GM19238 (cell line): ENCODE measurements around the gene SLC15A5.

Experiments
- DNase-seq: peaks from one replicate; pipeline ENCODE4 v3.0.0; 2011; ENCODE audit warnings: low spot score; ENCODE audit not compliant: insufficient read length

The SLC15A5 gene

DNA sequence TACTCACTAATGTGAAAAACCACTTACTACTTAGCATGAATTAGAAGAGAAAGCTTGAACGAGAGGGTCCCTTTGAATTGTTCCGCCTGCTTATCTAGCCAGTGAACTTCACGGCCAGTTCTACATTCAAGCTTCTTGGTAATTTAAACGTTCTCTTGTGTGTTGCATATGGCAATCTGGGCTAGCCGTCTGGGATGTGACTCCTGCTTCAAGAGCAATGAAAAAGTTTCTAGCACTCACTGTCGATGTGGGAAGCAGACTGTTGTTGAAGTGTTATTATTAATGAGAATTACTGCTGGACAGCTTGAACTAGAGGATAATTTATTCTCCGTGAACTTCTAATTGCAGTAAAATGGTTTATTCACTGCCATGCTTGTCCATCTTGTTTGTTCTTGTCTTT, 93.9 kb downstream of the SLC15A5 start:
- DNase-seq, result no peak

DNA sequence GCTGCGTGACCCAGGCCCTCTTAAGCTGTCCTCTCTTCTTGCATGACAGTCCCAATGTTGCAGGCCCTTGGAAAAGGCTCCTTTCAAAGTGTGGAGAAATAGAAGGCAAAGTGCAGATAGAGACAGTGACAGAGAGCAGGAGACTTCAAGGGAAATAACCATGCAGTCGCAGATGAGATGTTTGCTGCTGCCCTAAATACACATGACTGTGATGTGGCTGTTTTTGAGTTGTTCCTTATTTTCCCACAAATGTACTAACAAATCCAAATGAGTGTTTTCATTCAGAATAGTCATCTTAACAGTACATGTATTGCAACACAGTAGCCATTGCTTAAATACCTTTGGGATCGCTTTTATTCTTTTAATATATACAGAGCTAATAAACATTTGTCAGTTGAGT, 101.6 kb downstream of the SLC15A5 start:
- DNase-seq, result no peak

DNA sequence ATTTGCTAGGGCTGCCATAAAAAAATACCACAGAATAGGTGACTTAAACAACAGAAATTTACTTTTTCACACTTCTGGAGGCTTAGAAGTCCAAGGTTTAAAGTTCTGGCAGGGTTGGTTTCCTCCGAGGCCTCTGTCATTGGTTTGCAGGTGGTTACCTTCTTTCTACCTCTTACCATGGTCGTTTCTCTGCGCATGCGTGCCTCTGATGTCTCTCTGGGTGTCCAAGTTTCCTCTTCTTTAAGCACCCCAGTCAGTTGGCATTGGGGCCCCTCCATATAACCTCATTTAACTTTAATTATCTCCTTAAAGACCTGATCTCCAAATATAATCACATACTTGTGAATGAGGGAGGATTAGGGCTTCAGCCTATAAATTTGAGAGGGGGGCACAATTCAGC, 103.2 kb downstream of the SLC15A5 start:
- DNase-seq, result no peak

DNA sequence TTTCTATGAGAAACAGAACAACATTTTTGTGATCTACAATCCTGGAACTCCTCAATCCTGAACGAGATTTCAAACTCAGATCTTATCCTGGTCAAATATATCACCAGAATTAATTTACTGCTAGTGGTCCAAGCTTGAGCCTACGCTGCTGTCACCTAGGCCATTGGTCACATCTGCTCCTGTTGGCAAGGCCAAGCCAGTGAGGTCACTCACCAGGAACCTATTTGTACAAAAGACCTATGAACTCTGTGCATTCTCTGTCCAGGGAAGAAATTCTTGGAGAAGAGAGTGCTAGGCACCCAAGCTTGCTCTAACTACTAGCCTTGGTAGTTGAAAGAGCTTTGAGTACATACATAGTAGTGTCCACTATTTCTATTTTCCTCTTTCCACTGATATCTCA, 106.1 kb downstream of the SLC15A5 start:
- no peak for DNase-seq

DNA sequence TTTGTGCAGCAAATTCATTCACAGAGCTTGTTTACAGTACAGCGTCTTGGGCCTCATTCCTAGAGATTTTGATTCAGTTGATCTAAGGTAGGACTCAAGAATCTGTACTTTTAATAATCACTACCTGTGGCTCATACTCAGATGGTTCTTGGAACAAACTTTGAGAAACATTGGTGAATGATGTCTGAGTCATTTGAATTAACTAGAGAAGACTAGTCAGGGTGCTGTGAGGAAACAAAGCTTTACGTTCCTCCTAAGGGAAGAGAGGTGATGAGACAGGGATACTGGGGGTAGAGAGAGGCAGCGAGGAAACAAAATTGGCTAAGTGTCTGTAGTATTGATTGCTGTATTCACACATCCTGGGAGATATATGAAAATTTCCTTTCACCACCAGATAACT, 109.4 kb downstream of the SLC15A5 start:
- DNase-seq, result no peak

DNA sequence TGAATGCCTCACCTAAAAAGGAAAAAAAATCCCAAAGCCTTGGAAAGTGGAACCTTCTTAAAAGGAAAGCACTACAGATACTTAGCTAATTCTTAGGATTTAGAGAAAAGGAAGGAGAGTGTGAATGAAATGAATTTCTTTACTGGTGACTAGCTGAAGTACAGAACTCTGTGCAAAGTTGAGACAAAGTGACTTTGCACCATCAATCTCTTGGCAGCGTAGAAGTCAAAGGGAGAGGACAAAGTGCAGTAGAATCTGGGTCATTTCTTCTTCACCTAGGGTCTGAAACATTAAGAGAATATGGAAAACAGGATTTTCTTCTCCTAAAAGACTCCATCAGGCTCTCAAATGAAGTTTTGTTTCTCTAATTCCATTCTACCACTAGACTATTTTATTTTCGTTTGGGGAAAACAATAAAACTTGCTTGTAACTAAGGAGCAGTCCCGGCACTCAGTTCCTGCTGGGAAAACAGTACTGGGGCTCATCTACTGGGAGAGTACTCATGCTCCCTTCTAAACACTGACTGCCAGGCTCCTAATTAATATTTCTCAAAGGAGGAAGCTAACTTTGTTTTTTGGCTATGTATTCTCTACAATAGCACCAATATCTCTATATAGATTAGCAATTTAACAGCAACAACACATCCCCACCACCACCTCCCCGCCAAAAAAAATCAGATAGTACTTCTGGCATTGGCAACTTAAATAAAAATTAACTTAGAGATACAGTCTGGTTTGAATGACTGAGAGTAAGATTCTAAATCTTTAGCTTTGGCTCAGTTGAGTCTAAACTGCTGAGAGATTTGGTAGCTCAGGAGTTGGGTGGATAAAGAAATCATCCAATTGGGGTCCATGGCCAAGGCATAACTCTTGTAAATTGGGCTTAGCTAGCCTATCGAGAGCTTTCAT, 110.7 kb downstream of the SLC15A5 start:
- no peak for DNase-seq

DNA sequence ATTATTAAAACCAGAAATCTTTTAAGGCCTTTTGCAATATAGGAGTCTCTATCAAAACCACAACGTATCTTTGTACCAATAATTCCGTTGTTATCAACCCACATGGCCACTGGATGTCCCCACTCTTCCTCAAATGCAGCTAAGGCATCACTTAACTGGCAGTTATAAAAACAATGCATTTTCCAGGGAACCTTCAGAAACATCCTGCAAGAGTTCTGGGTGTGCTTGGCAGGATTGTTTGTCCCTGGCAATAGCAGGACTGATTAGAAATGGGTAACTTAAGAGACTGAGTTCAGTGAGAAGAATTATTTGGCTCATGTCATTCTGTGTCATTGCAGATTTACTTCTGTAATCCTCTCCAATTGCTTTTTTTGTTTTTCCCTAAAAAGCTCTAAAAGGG, 112.0 kb downstream of the SLC15A5 start:
- DNase-seq, result no peak

DNA sequence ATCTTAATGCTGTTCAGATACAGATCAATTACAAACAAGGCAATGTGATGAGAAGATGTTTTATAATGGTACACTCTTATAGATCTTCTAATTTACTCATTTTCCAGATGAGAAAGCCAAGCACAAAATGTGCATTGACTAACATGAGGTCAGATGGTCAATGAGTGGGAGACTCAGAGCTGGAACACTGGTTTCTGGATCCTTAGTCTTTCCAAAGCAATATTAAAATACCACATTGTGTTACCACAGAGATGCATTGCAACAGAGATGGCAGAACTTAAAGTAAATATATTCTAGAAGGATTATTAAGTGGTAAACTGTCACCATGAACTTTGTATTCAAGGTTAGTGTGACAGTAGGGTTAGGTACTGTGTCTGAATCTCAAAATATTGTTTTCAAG, 113.6 kb downstream of the SLC15A5 start:
- DNase-seq, result no peak

DNA sequence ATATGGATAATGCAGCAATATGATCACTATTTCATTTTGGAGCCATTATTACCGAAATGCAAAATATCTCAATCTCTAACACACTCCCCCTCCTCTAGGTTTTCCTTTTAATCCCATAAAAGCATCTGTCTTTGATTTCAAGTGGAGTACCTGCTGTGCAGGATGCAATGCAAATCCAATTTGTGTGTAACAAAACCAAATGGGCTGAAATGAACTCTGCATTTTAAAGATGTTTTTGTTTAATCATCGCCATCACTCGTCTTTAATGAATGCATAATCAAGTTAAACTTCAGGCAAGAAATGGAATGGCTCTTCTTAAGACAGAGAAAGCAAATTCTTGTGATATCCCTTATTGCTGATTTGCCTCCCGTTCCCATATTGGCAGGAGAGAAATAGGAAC, 114.3 kb downstream of the SLC15A5 start:
- DNase-seq, result no peak

DNA sequence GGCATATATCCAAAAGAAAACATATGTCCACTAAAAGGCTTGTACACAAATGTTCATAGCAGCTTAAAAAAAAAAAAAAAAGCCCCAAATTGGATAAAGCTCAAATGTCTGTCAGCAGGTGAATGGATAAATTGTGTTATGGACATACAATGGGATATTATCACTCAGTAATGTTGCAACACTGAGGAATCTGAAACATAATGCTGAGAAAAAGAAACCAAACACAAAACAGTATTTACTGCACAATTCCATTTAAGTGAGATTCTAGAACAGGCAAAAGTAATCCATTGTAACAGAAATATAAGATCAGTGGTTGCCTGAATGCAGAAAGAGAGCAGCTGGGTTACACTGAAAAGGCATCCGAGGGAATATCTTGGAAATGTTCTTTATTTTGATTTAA, 117.9 kb downstream of the SLC15A5 start:
- no peak for DNase-seq

DNA sequence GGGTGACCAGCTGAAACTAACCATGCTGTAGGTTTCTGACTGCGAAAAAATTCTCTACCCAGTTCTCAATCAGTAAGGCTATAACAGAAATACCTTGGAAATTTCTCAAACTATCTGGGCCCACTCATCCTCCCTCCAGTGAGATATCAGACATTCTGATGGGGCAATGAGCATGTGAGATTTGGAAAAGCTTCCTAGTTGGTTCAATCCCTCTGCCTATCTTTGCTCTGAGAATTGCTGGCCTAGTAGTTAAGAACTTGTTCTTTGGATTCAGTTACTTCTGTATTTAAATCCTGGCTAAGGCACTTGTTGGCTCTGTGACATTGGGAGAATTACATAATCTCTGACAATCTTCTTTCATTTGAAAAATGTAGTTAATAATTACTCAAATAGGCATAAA, 119.4 kb downstream of the SLC15A5 start:
- no peak for DNase-seq

DNA sequence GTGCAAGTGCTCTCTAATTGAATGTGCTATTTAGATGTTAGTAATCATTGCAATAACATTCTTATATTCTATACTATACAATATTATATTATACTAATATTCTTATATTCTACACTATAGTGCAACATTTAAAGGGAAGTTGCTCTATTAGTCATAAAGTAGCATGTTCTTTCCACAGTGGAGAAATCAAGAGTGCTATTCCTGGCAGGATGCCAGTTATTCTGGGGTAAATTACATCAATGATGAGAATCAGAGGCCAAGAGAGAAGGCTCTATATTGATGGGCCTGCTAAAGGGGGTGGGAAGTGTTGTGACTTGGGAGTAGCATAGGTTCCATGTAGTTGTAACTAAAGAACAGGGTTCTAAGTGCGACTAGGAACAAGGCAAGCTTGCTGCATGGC, 121.5 kb downstream of the SLC15A5 start:
- DNase-seq, result no peak

DNA sequence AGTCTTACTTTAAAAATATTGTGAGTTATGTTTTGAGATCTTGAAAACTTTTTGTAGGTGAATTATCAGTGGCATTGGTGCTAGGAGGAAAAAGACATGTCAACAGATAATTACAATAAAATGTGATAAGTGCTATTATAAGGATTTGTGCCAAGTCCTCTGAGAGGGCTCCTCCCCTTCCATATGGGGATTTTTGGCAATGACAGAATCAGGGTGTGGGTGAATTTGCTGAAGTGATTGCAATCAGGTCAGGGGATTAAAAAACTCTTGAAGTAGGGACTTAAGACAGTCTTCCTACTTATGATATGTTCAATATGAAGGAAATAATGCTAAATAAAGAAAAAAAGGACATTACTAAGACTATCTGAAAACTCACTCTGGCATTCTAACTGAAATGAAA, 122.5 kb downstream of the SLC15A5 start:
- no peak for DNase-seq

DNA sequence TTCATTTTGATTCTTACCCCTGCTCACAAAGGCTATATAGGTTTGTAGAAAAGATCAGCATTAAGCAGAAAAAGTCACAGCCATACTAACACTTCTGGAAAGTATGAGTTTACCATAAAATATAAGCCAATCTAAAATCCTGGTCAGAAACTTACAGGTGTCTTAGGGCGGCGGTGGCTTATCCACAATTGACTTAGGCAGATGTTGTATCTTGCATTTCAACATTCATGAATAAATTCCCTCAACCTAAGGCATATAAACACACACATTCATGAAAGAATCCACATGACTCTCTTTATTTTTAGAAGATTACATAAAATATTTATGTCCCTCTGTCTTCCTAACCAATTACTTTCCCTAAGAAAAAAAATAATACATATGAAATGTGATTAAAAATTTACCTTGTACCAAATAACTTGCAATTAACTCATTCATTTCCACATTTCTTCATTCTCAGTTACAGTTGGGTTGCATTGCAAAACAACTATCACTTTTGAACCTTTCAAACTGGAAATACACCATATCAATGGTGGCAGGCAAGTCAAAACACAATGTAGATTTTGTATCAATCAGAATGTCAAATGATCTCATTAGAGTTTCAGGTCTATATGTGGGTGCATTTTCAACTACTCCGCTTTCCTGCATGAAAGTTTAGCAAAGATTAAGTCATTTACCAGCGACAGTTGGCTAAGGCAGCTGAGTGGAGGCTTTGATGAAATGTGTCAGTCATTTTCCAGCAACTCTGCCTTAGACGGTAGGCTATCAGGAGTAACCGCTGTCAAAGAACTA, 124.4 kb downstream of the SLC15A5 start:
- DNase-seq, result no peak

DNA sequence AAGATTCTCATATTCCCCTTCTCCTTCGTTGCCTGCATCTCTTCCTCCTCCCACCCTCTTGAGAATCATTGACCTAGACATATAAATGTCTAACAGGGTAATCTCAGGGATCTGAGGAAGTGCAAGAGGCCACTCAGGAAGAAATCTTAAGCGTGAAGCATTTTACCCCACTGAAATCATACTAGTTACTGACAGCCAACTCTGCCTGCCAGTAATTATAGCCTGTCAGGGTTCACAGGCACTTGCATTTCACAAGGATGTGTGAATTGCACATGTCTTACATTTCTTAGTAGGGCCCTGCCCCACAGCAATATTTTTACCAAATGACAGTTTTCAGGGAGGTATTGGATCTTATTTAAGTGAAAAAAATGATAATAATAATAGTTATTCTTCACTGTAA, 127.2 kb downstream of the SLC15A5 start:
- DNase-seq, result no peak

DNA sequence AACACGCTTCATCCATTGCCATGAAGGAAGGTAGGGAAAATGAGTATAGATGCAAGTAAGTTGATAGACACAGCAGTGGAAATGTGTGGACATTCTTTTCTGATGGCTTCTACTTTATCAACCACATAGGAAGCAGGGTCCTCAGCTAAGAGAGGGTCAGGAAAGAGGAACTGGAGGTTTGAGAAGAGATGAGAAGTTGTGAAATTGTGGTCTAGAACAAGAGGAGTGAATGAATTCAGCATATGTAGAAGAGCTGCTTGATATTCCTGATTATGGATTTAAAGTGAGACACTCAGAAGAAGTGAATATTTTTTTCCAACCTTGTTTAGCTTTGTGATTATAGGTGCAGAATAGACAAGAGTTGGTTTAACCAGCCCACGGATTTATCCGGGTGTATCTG, 128.5 kb downstream of the SLC15A5 start:
- no peak for DNase-seq
